Peyer's patch (tissue), 4 donors: Measurements from ENCODE around the gene PNPLA5. TPM values are rescaled to one million over a fixed set of nuclear protein-coding genes. Genes with fewer than 3 reads are reported as not detected.

Experiments
- DNase-seq, 3 donors: peaks; one replicate each; pipeline ENCODE4 v3.0.0-alpha.2; 2017 to 2019
- H3K27ac ChIP-seq, 4 donors: fragments of 200-600 bp; sonication (generic); one replicate each; pipeline ENCODE4 v1.5.1; 2016 to 2019
- H3K27me3 ChIP-seq, 2 donors: fragments of 200-600 bp; sonication (generic); one replicate each; pipeline ENCODE4 v1.5.1; 2019
- H3K36me3 ChIP-seq, 3 donors: fragments of 200-600 bp; sonication (generic); one replicate each; pipeline ENCODE4 v1.5.1; 2016 to 2019
- H3K4me1 ChIP-seq, 4 donors: fragments of 200-600 bp; sonication (generic); one replicate each; pipeline ENCODE4 v1.5.1; 2016 to 2019
- H3K4me3 ChIP-seq, 4 donors: fragments of 200-600 bp; sonication (generic); 1 replicate in 3 of 4; 2 replicates in 1 of 4; pipeline ENCODE4 v1.5.1; 2016 to 2019; ENCODE audit warnings: mild to moderate bottlenecking in 1 of 4
- H3K9me3 ChIP-seq, 4 donors: fragments of 200-600 bp; sonication (generic); one replicate each; pipeline ENCODE4 v1.5.1; 2016 to 2019; ENCODE audit warnings: mild to moderate bottlenecking in 1 of 4
- POLR2A ChIP-seq, 2 donors: fragments of 450-650 bp; IDR thresholded peaks; one replicate each; pipeline ENCODE4 v1.5.1; 2017; ENCODE audit warnings: antibody characterized with exemption in 2 of 2, mild to moderate bottlenecking in 2 of 2, moderate library complexity in 2 of 2
- total RNA-seq, 4 donors: library from RNA; depleted of rRNA; stranded (reverse); fragments of >200 nt; gene quantifications; one replicate each; pipeline ENCODE4 v1.1.0, GENCODE V29; 2016
- TF ChIP-seq, protein P1 (sequence below), 6 experiments: fragments of 450-650 bp in 4 of 6; fragments of 200-600 bp in 2 of 6; sonication (generic) in 1 of 6; IDR thresholded peaks; one replicate each; pipeline ENCODE4 v1.5.1; 2017 to 2019; ENCODE audit warnings: antibody characterized with exemption in 6 of 6, mild to moderate bottlenecking in 3 of 6, moderate library complexity in 1 of 6

Gene PNPLA5
- total RNA-seq, 4 donors from 2014 or later = not detected

DNA sequence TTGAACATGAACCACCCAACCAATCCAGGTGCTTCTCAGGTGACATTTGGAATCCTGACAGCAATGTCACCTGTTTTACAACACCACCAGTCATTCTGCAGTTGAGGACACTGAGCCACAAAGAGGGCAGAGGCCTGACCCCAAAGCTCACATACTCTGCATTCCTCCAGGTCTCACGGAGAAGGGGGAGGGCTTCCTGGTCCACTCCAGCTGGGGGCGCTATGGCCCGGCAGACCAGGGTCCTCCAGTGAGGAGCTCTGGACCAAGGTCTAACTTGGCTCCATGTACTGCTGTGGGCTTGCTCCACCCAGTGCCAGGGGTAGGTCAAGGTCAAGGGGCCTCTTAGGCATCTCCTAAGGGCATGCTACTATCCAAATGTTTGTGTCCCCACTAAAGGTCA, 30.3 kb upstream of the PNPLA5 start:
- H3K36me3 ChIP-seq = no peaks in the 10 kb centered on the region
- TF ChIP-seq, protein P1, sequence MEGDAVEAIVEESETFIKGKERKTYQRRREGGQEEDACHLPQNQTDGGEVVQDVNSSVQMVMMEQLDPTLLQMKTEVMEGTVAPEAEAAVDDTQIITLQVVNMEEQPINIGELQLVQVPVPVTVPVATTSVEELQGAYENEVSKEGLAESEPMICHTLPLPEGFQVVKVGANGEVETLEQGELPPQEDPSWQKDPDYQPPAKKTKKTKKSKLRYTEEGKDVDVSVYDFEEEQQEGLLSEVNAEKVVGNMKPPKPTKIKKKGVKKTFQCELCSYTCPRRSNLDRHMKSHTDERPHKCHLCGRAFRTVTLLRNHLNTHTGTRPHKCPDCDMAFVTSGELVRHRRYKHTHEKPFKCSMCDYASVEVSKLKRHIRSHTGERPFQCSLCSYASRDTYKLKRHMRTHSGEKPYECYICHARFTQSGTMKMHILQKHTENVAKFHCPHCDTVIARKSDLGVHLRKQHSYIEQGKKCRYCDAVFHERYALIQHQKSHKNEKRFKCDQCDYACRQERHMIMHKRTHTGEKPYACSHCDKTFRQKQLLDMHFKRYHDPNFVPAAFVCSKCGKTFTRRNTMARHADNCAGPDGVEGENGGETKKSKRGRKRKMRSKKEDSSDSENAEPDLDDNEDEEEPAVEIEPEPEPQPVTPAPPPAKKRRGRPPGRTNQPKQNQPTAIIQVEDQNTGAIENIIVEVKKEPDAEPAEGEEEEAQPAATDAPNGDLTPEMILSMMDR (IDR thresholded peaks at IDR 0.05) = no peak
- TF ChIP-seq POLR2A (IDR thresholded peaks at IDR 0.05) = no peak
- no peaks in the 10 kb centered on the region for H3K27me3 ChIP-seq
- peaks cover 0 to 8% (median 0%) of the 10 kb centered on the region in 4 donors for H3K9me3 ChIP-seq
- H3K4me3 ChIP-seq = no peak overlapping the region
- no peak for DNase-seq
- H3K27ac ChIP-seq = no peak overlapping the region
- H3K4me1 ChIP-seq = peaks cover 0 to 7% (median 3%) of the 10 kb centered on the region in 4 donors

DNA sequence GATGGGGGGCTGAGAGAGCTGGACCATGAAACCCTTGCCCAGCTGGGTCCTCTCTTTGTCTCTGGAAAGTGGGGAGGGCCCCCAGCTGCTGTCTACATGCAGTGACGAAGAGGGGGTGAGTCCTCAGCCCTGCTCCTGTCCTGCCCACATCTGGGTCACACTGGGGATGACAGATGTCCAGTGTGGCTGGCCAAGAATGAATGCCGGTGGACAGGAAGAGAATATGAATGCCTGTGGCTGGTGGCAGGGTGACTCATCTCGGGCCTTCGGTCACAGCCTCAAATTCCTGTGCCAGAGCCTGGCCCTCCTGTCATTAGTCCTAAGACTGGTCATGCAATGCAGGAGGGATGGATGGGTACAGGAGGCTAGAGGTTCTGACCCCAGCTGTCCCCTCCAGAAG, 29.6 kb upstream of the PNPLA5 start:
- H3K36me3 ChIP-seq = no peaks in the 10 kb centered on the region
- no peaks in the 10 kb centered on the region for H3K27me3 ChIP-seq
- no peak for DNase-seq
- peaks cover 0 to 7% (median 3%) of the 10 kb centered on the region in 4 donors for H3K4me1 ChIP-seq
- H3K9me3 ChIP-seq = peaks cover 0 to 8% (median 0%) of the 10 kb centered on the region in 4 donors
- H3K27ac ChIP-seq = no peak overlapping the region
- TF ChIP-seq, protein P1 (IDR thresholded peaks at IDR 0.05) = no peak
- no peak for TF ChIP-seq POLR2A (IDR thresholded peaks at IDR 0.05)
- H3K4me3 ChIP-seq = no peak overlapping the region

DNA sequence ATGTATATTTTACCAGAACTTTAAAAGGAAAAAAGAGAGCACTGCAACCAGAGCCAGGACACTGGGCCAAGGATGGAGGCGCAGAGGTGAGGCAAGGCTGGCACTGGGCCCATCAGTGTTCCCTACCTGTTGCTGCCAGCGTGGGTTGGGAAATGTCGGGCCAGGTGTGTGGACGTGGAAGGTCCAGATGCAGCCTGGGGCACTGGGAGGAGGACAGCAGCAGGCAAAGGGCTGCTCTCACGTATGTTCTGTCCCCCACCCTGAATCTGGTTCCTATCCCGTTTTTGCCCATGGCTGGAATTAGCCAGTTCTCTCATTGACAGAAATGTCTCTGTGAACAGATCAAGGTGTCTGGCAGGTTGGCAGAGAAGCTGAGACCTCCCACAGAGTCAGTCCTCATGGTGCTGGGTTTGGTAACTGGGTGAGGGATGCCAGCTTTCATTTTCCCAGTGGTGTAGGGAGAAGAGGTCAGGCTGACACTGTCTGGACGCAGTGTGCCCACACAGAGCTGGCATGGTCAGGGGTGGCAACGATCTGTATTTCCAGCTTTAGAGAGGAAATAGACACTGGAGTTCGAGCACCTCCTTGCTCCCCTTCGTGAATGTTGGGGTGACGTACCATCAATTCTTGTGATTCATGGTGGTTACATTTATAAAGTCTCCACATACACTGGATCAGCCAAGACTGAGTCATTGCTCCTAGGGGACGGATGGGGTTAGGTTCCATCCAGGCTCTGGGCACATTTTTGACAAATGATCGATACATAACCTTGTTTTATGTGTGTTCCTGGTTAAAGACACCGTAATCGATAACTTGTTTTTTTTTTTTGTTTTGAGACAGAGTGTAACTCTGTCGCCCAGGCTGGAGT, 27.5 kb upstream of the PNPLA5 start:
- Histone ChIP-seq H3K36me3 (no peaks in the 10 kb centered on the region), H3K27me3 (no peaks in the 10 kb centered on the region), H3K4me3 (no peak overlapping the region), H3K4me1 (peaks cover 0 to 6% (median 2%) of the 10 kb centered on the region in 4 donors), H3K27ac (no peak overlapping the region), H3K9me3 (peaks cover 0 to 6% (median 0%) of the 10 kb centered on the region in 4 donors)
- TF ChIP-seq POLR2A (IDR thresholded peaks at IDR 0.05) = no peak
- TF ChIP-seq, protein P1 (IDR thresholded peaks at IDR 0.05) = no peak
- no peak for DNase-seq

DNA sequence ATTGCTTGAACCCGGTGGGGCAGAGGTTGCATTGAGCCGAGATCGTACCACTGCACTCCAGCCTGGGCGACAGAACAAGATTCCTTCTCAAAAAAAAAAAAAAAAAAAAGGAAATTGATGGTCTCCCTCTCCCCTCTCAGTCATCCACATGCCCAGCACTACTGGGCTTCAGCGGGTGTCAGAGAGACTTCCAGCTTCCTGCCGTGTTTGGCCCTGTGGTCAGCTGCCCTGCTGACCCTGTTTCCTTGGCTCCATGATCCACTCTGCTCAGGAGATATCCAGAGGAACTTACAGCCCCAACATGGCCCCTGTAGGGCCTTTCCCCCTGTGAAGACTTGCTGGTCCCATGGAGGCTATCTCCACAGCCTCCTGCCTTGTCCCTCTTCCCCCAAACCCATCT, 25.7 kb upstream of the PNPLA5 start:
- Histone ChIP-seq H3K27ac (no peak overlapping the region), H3K27me3 (no peaks in the 10 kb centered on the region), H3K4me3 (no peak overlapping the region), H3K36me3 (no peaks in the 10 kb centered on the region), H3K9me3 (no peaks in the 10 kb centered on the region), H3K4me1 (no peaks in the 10 kb centered on the region)
- DNase-seq = no peak
- TF ChIP-seq, protein P1 (IDR thresholded peaks at IDR 0.05) = no peak
- no peak for TF ChIP-seq POLR2A (IDR thresholded peaks at IDR 0.05)

DNA sequence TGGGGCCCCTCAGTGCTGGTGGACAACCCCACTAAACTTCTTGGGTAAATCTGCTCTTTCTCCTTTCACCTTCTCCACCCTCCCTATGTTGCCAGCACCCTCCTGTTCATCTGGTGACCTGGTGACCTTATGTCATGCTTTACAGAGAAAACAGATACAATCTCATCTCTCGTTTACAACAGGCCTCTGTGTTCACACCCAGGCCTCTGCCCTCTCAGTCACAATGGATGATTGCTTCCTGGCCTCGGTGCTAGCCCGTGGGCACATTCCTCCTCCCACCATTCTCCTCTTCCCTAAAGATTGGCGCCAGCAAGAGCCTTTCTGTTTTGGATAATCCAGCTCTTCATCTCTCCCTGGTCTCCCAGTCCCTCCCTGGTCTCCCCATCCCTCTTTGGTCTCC, 19.5 kb upstream of the PNPLA5 start:
- Histone ChIP-seq H3K36me3 (no peaks in the 10 kb centered on the region), H3K4me3 (no peak overlapping the region), H3K27me3 (no peaks in the 10 kb centered on the region), H3K27ac (no peak overlapping the region), H3K9me3 (no peaks in the 10 kb centered on the region), H3K4me1 (no peaks in the 10 kb centered on the region)
- DNase-seq = no peak
- no peak for TF ChIP-seq POLR2A (IDR thresholded peaks at IDR 0.05)
- TF ChIP-seq, protein P1 (IDR thresholded peaks at IDR 0.05) = no peak
